ENCODE data around the gene PPP6R2.

The PPP6R2 gene

GRCh38 chr22:50298266-50298637 is 44.9 kb upstream of the PPP6R2 start:
- TF ChIP-seq, protein P1, sequence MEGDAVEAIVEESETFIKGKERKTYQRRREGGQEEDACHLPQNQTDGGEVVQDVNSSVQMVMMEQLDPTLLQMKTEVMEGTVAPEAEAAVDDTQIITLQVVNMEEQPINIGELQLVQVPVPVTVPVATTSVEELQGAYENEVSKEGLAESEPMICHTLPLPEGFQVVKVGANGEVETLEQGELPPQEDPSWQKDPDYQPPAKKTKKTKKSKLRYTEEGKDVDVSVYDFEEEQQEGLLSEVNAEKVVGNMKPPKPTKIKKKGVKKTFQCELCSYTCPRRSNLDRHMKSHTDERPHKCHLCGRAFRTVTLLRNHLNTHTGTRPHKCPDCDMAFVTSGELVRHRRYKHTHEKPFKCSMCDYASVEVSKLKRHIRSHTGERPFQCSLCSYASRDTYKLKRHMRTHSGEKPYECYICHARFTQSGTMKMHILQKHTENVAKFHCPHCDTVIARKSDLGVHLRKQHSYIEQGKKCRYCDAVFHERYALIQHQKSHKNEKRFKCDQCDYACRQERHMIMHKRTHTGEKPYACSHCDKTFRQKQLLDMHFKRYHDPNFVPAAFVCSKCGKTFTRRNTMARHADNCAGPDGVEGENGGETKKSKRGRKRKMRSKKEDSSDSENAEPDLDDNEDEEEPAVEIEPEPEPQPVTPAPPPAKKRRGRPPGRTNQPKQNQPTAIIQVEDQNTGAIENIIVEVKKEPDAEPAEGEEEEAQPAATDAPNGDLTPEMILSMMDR (IDR thresholded peaks at IDR 0.05; ENCODE audit: insufficient read depth, low read depth, low read length, missing control alignments) = no peak
- DNase-seq (ENCODE audit: low read depth) = no peak
- H3K4me3 ChIP-seq (ENCODE audit: low read length) = no peak overlapping the region

DNA sequence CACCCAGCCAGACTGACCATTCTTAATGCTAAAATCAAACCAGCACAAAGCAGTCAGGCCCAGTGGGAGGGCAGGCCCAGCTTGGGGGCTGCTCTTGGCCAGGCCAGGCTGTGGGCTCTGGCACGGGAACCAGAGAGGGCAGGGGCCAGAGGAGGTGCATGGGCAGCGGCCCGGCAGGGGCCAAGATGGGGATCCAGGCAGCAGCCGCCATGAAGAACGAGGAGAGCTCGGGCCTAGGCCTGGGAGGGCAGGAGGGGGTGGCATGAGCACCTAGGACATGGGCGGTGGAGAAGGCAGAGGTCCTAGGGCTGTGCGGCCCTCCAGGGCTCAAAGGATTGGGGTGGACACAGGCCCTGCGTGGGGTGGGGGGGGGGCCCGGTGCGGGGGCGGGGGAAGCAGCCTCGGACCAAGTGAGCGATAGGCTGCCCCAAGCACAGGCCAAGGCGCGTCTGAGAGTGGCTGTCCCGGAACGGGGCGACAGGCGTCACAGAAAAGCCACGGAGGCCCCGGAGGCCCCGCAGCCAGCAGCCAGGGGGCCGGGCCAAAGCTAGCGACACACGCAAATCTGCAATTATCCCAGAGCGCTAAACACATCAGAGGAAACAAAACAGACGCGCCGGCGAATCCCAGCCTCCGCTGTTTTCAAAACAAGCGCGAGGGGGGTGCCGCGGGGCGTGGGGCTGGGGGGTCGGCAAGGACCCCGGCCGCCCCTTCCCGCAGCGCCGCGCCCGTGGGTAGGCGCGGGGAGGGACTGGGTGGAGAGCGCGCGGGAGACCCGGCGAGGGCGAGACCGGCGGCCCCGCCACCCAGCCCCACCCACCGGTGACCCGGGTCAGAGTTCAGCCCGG is 44.0 kb upstream of the PPP6R2 start:
- TF ChIP-seq, protein P1 (IDR thresholded peaks at IDR 0.05; ENCODE audit: insufficient read depth, low read depth, low read length, missing control alignments) = no peak
- no peak for DNase-seq (ENCODE audit: low read depth)

DNA sequence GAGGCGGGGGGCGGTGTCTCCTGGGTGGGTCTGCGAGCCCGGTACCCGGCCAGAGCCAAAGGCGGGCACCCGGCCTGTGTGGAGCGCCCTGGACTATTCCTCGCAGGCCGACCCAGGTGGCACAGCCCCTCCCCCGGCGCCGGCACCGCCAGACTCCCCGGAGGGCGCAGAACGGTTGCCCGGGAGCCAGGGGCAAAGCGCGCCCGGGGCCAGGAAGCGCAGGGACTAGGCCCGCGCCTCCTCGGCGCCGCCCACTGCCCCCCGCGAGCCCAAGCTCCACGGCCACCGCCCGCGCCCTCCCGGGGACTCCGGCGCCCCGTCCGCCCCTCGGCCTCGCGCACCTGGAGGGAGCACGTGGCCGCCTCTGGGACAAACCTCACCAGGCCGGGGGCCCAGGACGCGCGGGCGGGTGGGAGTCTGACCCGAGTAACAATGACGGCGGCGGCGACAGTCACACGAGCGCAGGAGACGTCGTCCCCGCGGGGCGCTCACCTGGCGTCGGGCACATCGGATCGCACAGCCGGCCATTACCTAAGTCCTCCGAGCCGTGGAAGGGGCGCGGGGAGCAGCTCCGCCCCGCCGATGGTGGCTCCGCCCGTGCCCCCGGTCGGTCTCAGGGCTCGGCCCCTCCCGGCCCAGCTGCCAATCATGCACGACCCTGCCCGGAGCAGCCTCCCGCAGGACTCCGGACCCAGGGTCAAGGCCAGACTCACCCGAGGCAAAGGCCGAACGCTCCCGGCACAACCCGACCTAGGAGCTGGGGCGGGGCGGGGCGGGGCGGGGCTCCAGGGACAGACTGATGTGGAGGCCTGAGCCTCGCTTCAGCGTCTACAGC is 43.1 kb upstream of the PPP6R2 start:
- TF ChIP-seq, protein P1 (IDR thresholded peaks at IDR 0.05; ENCODE audit: insufficient read depth, low read depth, low read length, missing control alignments) = no peak
- DNase-seq (ENCODE audit: low read depth) = no peak
- H3K4me3 ChIP-seq (ENCODE audit: low read length) = peak overlapping the region; percentile 35

More for the DNA sequence above, 44.0 kb upstream of the PPP6R2 start:
- H3K4me3 ChIP-seq (ENCODE audit: low read length) = peak overlapping the region; percentile 18

DNA sequence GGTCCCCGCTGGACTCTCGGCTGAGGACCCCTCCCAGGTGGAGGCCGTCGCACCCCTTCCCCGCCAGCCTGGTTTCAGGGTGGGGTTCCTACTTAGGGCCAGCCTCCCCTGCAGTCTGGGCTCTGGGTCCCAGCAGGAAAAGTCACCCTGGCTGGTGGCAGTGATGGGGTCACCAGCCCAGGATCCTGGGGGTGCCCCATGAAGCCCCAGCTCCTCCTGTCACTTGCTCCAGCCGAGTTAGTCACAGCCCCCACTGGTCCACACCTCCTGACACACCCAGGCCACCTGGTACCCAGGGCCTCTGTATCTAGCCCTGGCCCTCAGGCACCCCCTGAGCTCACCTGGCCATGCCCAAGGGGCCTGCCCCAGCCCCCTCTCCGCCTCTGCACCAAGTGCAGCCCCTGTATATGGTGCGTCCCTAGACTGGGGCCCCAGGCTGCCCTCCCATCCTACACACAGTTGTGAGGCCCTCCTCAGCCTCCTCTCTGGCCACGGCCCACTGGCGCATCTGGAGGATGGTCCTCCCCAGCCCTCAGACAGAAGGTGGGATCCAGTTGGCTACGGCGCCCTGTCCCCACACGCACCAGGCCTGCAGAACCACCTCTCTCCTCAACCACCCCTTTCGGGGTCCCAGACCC is 42.4 kb upstream of the PPP6R2 start:
- peak overlapping the region; percentile 35 for H3K4me3 ChIP-seq (ENCODE audit: low read length)
- DNase-seq (ENCODE audit: low read depth) = no peak
- TF ChIP-seq, protein P1 (IDR thresholded peaks at IDR 0.05; ENCODE audit: insufficient read depth, low read depth, low read length, missing control alignments) = no peak

DNA sequence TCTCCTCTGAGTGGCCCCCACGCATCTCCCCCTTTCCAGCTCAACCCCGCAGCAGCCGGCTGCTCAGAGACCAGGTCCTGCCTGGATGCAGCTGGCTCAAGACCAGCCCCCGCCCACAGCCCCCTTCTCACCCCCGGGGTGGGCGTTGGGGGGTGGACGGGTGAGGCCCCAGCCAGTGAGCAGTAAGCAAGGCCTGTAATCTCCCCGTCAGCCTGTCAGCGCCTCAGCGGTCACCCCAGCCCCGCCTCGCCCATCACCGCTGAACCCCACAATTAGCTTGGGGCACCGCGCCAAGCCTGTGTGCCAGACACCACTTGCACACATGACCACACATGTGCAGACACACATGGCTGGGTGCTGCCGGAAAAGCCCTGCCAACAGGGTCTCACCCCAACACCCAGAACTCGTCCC is 41.5 kb upstream of the PPP6R2 start:
- peak overlapping the region; percentile 35 for H3K4me3 ChIP-seq (ENCODE audit: low read length)
- TF ChIP-seq, protein P1 (IDR thresholded peaks at IDR 0.05; ENCODE audit: insufficient read depth, low read depth, low read length, missing control alignments) = no peak
- DNase-seq (ENCODE audit: low read depth) = no peak

GRCh38 chr22:50302041-50302541 is 41.0 kb upstream of the PPP6R2 start:
- DNase-seq (ENCODE audit: low read depth) = no peak
- H3K4me3 ChIP-seq (ENCODE audit: low read length) = peak overlapping the region; percentile 35
- TF ChIP-seq, protein P1 (IDR thresholded peaks at IDR 0.05; ENCODE audit: insufficient read depth, low read depth, low read length, missing control alignments) = no peak

Data from epithelial cell of esophagus (primary cell).